Measurements from ENCODE around the gene TATDN2. TPM values are rescaled to one million over a fixed set of nuclear protein-coding genes. Genes with fewer than 3 reads are reported as not detected.

The TATDN2 gene
- polyA plus RNA-seq, 2 donors, result 10.9 to 15.0 TPM

- WGBS, 2 donors, result 93 to 94% methylated on average over 36 of the region's 36 CpGs
- H3K4me3 ChIP-seq (ENCODE audit: low read depth in 1 of 2, low read length in 2 of 2), result no peak overlapping the region
- no peaks in the 10 kb centered on the region for H3K4me1 ChIP-seq (ENCODE audit: control insufficient read depth in 2 of 2, insufficient read depth in 2 of 2, low read length in 1 of 2)
- H3K27ac ChIP-seq (ENCODE audit: low read depth in 2 of 2, low read length in 1 of 2), result no peak overlapping the region
- peaks cover 3 to 19% of the 10 kb centered on the region in 2 donors for H3K36me3 ChIP-seq (ENCODE audit: control insufficient read depth in 2 of 2, insufficient read depth in 2 of 2, low read length in 1 of 2)
- no peaks in the 10 kb centered on the region for H3K9me3 ChIP-seq (ENCODE audit: control insufficient read depth in 2 of 2, insufficient read depth in 1 of 2, low read depth in 1 of 2, low read length in 1 of 2)
- H3K27me3 ChIP-seq (ENCODE audit: control insufficient read depth in 1 of 2, insufficient read depth in 2 of 2, low read length in 2 of 2), result no peaks in the 10 kb centered on the region
Observed at GRCh38 chr3:10234526-10235230, 13.6 kb upstream of the TATDN2 start.

DNA sequence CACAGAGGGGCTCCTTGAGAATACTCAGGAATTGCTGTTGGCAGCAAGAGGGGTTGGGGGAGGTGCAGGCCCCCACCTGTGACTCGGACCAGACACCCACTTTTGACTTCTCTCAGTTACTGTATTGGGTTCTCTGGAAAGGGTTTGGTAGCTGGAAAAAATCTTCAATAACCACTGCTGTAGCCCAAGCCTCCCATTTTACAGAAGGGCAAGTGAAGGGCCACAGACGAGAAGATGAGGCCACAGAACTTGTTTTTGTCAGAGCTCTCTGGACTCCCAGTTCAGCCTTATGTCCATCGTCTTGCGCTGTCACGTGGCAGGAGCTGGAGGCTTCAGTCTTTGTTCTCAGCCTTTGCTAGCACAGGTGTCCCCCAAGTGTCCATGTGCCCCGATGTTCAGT is 12.7 kb upstream of the TATDN2 start:
- Histone ChIP-seq H3K27me3 (ENCODE audit: control insufficient read depth in 1 of 2, insufficient read depth in 2 of 2, low read length in 2 of 2) (no peaks in the 10 kb centered on the region), H3K27ac (ENCODE audit: low read depth in 2 of 2, low read length in 1 of 2) (no peak overlapping the region), H3K9me3 (ENCODE audit: control insufficient read depth in 2 of 2, insufficient read depth in 1 of 2, low read depth in 1 of 2, low read length in 1 of 2) (no peaks in the 10 kb centered on the region), H3K4me1 (ENCODE audit: control insufficient read depth in 2 of 2, insufficient read depth in 2 of 2, low read length in 1 of 2) (no peaks in the 10 kb centered on the region), H3K4me3 (ENCODE audit: low read depth in 1 of 2, low read length in 2 of 2) (no peak overlapping the region), H3K36me3 (ENCODE audit: control insufficient read depth in 2 of 2, insufficient read depth in 2 of 2, low read length in 1 of 2) (peaks cover 3 to 19% of the 10 kb centered on the region in 2 donors)
- 88 to 97% methylated on average over 6 of the region's 6 CpGs for WGBS, 2 donors

DNA sequence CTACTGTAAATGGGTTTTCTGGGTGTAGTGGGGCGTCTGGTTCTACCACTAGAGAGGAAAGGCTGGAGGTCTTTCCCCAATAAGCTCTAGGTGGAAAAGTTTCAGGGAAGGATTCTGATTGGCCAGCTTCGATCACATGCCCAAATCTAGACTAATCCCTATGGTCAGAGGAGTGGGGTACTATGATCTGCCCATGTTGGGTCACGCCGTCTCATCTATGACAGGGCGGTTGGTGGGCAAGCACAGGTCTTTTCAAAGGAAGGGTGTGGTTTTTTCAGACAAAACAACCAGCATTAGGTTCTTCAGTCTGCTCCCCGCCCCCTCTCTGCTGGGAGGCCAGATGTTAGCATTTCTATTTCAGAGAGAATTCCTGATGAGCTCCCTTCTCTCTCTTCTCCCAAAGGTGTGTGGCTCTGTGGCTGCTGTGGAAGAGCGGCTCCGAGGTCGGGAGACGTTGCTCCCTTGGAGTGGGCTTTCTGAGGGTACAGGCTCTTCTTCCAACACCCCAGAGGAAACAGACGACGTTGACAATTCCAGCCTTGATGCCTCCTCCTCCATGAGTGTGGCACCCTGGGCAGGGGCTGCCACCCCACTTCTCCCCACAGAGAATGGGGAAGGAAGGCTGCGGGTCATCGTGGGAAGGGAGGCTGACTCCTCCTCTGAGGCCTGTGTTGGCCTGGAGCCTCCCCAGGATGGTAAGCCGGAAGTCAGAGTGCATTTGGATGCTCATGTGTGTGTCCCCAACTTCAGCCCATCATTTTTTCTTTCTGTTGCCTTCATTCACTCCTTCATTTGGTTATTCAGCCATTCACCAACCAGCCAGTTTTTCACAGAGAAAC is 9.7 kb upstream of the TATDN2 start:
- 84 to 86% methylated on average over 15 of the region's 15 CpGs for WGBS, 2 donors
- H3K9me3 ChIP-seq (ENCODE audit: control insufficient read depth in 2 of 2, insufficient read depth in 1 of 2, low read depth in 1 of 2, low read length in 1 of 2), result no peaks in the 10 kb centered on the region
- no peak overlapping the region for H3K27ac ChIP-seq (ENCODE audit: low read depth in 2 of 2, low read length in 1 of 2)
- H3K36me3 ChIP-seq (ENCODE audit: control insufficient read depth in 2 of 2, insufficient read depth in 2 of 2, low read length in 1 of 2), result peaks cover 3 to 16% of the 10 kb centered on the region in 2 donors
- H3K4me3 ChIP-seq (ENCODE audit: low read depth in 1 of 2, low read length in 2 of 2), result no peak overlapping the region
- H3K27me3 ChIP-seq (ENCODE audit: control insufficient read depth in 1 of 2, insufficient read depth in 2 of 2, low read length in 2 of 2), result no peaks in the 10 kb centered on the region
- H3K4me1 ChIP-seq (ENCODE audit: control insufficient read depth in 2 of 2, insufficient read depth in 2 of 2, low read length in 1 of 2), result no peaks in the 10 kb centered on the region

- Histone ChIP-seq H3K4me1 (ENCODE audit: control insufficient read depth in 2 of 2, insufficient read depth in 2 of 2, low read length in 1 of 2) (no peaks in the 10 kb centered on the region), H3K27ac (ENCODE audit: low read depth in 2 of 2, low read length in 1 of 2) (no peak overlapping the region), H3K4me3 (ENCODE audit: low read depth in 1 of 2, low read length in 2 of 2) (no peak overlapping the region), H3K36me3 (ENCODE audit: control insufficient read depth in 2 of 2, insufficient read depth in 2 of 2, low read length in 1 of 2) (peaks cover 3 to 8% of the 10 kb centered on the region in 2 donors), H3K27me3 (ENCODE audit: control insufficient read depth in 1 of 2, insufficient read depth in 2 of 2, low read length in 2 of 2) (no peaks in the 10 kb centered on the region), H3K9me3 (ENCODE audit: control insufficient read depth in 2 of 2, insufficient read depth in 1 of 2, low read depth in 1 of 2, low read length in 1 of 2) (peaks cover 0 to 4% of the 10 kb centered on the region in 2 donors)
- 77 to 86% methylated on average over 6 of the region's 6 CpGs for WGBS, 2 donors
Observed at GRCh38 chr3:10240799-10241198, 7.5 kb upstream of the TATDN2 start.

GRCh38 chr3:10242182-10243065 is 5.8 kb upstream of the TATDN2 start:
- Histone ChIP-seq H3K9me3 (ENCODE audit: control insufficient read depth in 2 of 2, insufficient read depth in 1 of 2, low read depth in 1 of 2, low read length in 1 of 2) (peaks cover 0 to 4% of the 10 kb centered on the region in 2 donors), H3K4me3 (ENCODE audit: low read depth in 1 of 2, low read length in 2 of 2) (no peak overlapping the region), H3K4me1 (ENCODE audit: control insufficient read depth in 2 of 2, insufficient read depth in 2 of 2, low read length in 1 of 2) (no peaks in the 10 kb centered on the region), H3K27me3 (ENCODE audit: control insufficient read depth in 1 of 2, insufficient read depth in 2 of 2, low read length in 2 of 2) (no peaks in the 10 kb centered on the region), H3K36me3 (ENCODE audit: control insufficient read depth in 2 of 2, insufficient read depth in 2 of 2, low read length in 1 of 2) (peaks cover 3 to 5% of the 10 kb centered on the region in 2 donors), H3K27ac (ENCODE audit: low read depth in 2 of 2, low read length in 1 of 2) (no peak overlapping the region)
- 77 to 79% methylated on average over 7 of the region's 7 CpGs for WGBS, 2 donors

DNA sequence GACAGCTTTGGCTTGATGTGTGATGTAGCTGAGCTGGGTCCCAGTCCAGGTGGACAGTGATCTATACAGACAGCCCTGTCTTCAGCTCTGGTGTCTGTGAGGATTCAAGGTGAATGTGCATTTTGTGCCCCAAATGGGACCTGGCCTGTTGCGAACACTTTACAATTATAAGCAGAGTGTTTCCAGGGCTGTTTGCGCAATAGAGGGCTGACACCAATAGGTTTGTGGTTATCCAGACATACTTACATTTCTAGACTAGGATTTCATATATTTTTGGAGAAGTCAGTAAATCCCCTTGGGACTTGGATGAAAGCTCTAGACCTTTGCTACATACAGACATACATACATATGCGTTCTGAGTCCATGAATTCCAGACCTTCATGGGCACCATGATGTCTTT is 4.2 kb upstream of the TATDN2 start:
- peaks cover 0 to 4% of the 10 kb centered on the region in 2 donors for H3K9me3 ChIP-seq (ENCODE audit: control insufficient read depth in 2 of 2, insufficient read depth in 1 of 2, low read depth in 1 of 2, low read length in 1 of 2)
- 87 to 94% methylated on average over 3 of the region's 3 CpGs for WGBS, 2 donors
- no peak overlapping the region for H3K4me3 ChIP-seq (ENCODE audit: low read depth in 1 of 2, low read length in 2 of 2)
- no peaks in the 10 kb centered on the region for H3K27me3 ChIP-seq (ENCODE audit: control insufficient read depth in 1 of 2, insufficient read depth in 2 of 2, low read length in 2 of 2)
- no peak overlapping the region for H3K27ac ChIP-seq (ENCODE audit: low read depth in 2 of 2, low read length in 1 of 2)
- H3K4me1 ChIP-seq (ENCODE audit: control insufficient read depth in 2 of 2, insufficient read depth in 2 of 2, low read length in 1 of 2), result no peaks in the 10 kb centered on the region
- H3K36me3 ChIP-seq (ENCODE audit: control insufficient read depth in 2 of 2, insufficient read depth in 2 of 2, low read length in 1 of 2), result peaks cover 0 to 5% of the 10 kb centered on the region in 2 donors

GRCh38 chr3:10245081-10245712 is 3.1 kb upstream of the TATDN2 start:
- peaks cover 0 to 4% of the 10 kb centered on the region in 2 donors for H3K9me3 ChIP-seq (ENCODE audit: control insufficient read depth in 2 of 2, insufficient read depth in 1 of 2, low read depth in 1 of 2, low read length in 1 of 2)
- no peak overlapping the region for H3K4me3 ChIP-seq (ENCODE audit: low read depth in 1 of 2, low read length in 2 of 2)
- H3K36me3 ChIP-seq (ENCODE audit: control insufficient read depth in 2 of 2, insufficient read depth in 2 of 2, low read length in 1 of 2), result peaks cover 0 to 2% of the 10 kb centered on the region in 2 donors
- WGBS, 2 donors, result 93% methylated on average over 6 of the region's 6 CpGs
- H3K27ac ChIP-seq (ENCODE audit: low read depth in 2 of 2, low read length in 1 of 2), result no peak overlapping the region
- H3K4me1 ChIP-seq (ENCODE audit: control insufficient read depth in 2 of 2, insufficient read depth in 2 of 2, low read length in 1 of 2), result no peaks in the 10 kb centered on the region
- H3K27me3 ChIP-seq (ENCODE audit: control insufficient read depth in 1 of 2, insufficient read depth in 2 of 2, low read length in 2 of 2), result no peaks in the 10 kb centered on the region

GRCh38 chr3:10247679-10248183 is 528 bp upstream of the TATDN2 start:
- Histone ChIP-seq H3K4me1 (ENCODE audit: control insufficient read depth in 2 of 2, insufficient read depth in 2 of 2, low read length in 1 of 2) (no peaks in the 10 kb centered on the region), H3K4me3 (ENCODE audit: low read depth in 1 of 2, low read length in 2 of 2) (peak overlapping the region; percentile 84 to 91), H3K27ac (ENCODE audit: low read depth in 2 of 2, low read length in 1 of 2) (peak overlapping the region; percentile 79 to 89), H3K9me3 (ENCODE audit: control insufficient read depth in 2 of 2, insufficient read depth in 1 of 2, low read depth in 1 of 2, low read length in 1 of 2) (peaks cover 0 to 4% of the 10 kb centered on the region in 2 donors), H3K36me3 (ENCODE audit: control insufficient read depth in 2 of 2, insufficient read depth in 2 of 2, low read length in 1 of 2) (peaks cover 0 to 2% of the 10 kb centered on the region in 2 donors), H3K27me3 (ENCODE audit: control insufficient read depth in 1 of 2, insufficient read depth in 2 of 2, low read length in 2 of 2) (no peaks in the 10 kb centered on the region)
- 47 to 51% methylated on average over 14 of the region's 14 CpGs for WGBS, 2 donors

Data from esophagus (tissue), 2 donors.